Ishikawa (cell line): ENCODE measurements around the gene NDST1.

Source experiments
- EGR1 ChIP-seq: IDR thresholded peaks from 2 replicates; pipeline ENCODE4 v1.6.1; 2012
- EP300 ChIP-seq: IDR thresholded peaks from 2 replicates; pipeline ENCODE4 v1.6.1; 2012; ENCODE audit warnings: borderline replicate concordance
- RAD21 ChIP-seq: IDR thresholded peaks from 2 replicates; pipeline ENCODE4 v1.6.1; 2012; ENCODE audit warnings: low read depth
- TAF1 ChIP-seq: IDR thresholded peaks from 2 replicates; pipeline ENCODE4 v1.6.1; 2012; ENCODE audit warnings: low read depth, mild to moderate bottlenecking
- TF ChIP-seq, protein P1 (sequence below): IDR thresholded peaks from 2 replicates; pipeline ENCODE4 v1.6.1; 2012
- TF ChIP-seq, protein P2 (sequence below): IDR thresholded peaks from 2 replicates; pipeline ENCODE4 v1.6.1; 2012; ENCODE audit warnings: low read depth, mild to moderate bottlenecking

DNA sequence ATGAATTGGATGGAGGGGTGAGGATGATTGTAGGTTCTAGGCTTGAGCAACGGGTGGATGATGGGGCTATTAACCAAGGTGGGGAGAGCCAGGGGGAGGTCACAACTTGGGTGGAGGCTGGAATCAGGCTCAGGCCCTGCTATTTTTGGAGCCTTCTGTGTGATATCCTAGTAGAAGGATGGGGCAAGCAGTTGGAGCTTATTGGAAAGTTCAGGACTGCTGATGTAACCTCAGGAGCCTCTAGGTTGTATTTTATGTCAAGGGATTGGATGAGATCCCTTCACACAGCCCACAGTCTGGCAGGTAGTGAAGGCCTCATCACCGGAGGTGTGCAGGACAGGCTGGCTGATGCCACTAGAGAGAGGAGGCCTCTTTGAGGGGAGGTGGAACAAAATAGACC lies 47.1 kb upstream of the NDST1 start:
- TF ChIP-seq, protein P1, sequence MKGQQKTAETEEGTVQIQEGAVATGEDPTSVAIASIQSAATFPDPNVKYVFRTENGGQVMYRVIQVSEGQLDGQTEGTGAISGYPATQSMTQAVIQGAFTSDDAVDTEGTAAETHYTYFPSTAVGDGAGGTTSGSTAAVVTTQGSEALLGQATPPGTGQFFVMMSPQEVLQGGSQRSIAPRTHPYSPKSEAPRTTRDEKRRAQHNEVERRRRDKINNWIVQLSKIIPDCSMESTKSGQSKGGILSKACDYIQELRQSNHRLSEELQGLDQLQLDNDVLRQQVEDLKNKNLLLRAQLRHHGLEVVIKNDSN = no peak
- TF ChIP-seq RAD21 = no peak
- TF ChIP-seq TAF1 = no peak
- TF ChIP-seq EGR1 = no peak
- TF ChIP-seq, protein P2, sequence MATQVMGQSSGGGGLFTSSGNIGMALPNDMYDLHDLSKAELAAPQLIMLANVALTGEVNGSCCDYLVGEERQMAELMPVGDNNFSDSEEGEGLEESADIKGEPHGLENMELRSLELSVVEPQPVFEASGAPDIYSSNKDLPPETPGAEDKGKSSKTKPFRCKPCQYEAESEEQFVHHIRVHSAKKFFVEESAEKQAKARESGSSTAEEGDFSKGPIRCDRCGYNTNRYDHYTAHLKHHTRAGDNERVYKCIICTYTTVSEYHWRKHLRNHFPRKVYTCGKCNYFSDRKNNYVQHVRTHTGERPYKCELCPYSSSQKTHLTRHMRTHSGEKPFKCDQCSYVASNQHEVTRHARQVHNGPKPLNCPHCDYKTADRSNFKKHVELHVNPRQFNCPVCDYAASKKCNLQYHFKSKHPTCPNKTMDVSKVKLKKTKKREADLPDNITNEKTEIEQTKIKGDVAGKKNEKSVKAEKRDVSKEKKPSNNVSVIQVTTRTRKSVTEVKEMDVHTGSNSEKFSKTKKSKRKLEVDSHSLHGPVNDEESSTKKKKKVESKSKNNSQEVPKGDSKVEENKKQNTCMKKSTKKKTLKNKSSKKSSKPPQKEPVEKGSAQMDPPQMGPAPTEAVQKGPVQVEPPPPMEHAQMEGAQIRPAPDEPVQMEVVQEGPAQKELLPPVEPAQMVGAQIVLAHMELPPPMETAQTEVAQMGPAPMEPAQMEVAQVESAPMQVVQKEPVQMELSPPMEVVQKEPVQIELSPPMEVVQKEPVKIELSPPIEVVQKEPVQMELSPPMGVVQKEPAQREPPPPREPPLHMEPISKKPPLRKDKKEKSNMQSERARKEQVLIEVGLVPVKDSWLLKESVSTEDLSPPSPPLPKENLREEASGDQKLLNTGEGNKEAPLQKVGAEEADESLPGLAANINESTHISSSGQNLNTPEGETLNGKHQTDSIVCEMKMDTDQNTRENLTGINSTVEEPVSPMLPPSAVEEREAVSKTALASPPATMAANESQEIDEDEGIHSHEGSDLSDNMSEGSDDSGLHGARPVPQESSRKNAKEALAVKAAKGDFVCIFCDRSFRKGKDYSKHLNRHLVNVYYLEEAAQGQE = no peak
- TF ChIP-seq EP300 = no peak
